ENCODE results near the gene KIT.

The KIT gene

GRCh38 chr4:54719378-54719777, 61.6 kb downstream of the KIT start:
- TF ChIP-seq ZFX (IDR thresholded peaks at IDR 0.05; ENCODE audit: borderline replicate concordance) (no peak), CTCF (IDR thresholded peaks at IDR 0.05) (no peak)
- no peak overlapping the region for H3K27ac ChIP-seq

- no peak overlapping the region for H3K27ac ChIP-seq
- TF ChIP-seq CTCF (IDR thresholded peaks at IDR 0.05) (no peak), ZFX (IDR thresholded peaks at IDR 0.05; ENCODE audit: borderline replicate concordance) (no peak)
Measured at GRCh38 chr4:54723220-54723619, 65.5 kb downstream of the KIT start.

GRCh38 chr4:54723820-54724219, 66.1 kb downstream of the KIT start:
- TF ChIP-seq CTCF (IDR thresholded peaks at IDR 0.05) (no peak), ZFX (IDR thresholded peaks at IDR 0.05; ENCODE audit: borderline replicate concordance) (no peak)

GRCh38 chr4:54726907-54727306, 69.2 kb downstream of the KIT start:
- TF ChIP-seq ZFX (IDR thresholded peaks at IDR 0.05; ENCODE audit: borderline replicate concordance) (no peak), CTCF (IDR thresholded peaks at IDR 0.05) (no peak)
- H3K27ac ChIP-seq = no peak overlapping the region

More at GRCh38 chr4:54723820-54724219, 66.1 kb downstream of the KIT start:
- H3K27ac ChIP-seq = no peak overlapping the region

GRCh38 chr4:54727346-54727745, 69.6 kb downstream of the KIT start:
- TF ChIP-seq CTCF (IDR thresholded peaks at IDR 0.05) = no peak
- TF ChIP-seq ZFX (IDR thresholded peaks at IDR 0.05; ENCODE audit: borderline replicate concordance) = no peak
- no peak overlapping the region for H3K27ac ChIP-seq

- H3K27ac ChIP-seq = no peak overlapping the region
Measured at GRCh38 chr4:54728368-54728767, 70.6 kb downstream of the KIT start.

GRCh38 chr4:54729256-54729655, 71.5 kb downstream of the KIT start:
- TF ChIP-seq ZFX (IDR thresholded peaks at IDR 0.05; ENCODE audit: borderline replicate concordance) = no peak
- no peak for TF ChIP-seq CTCF (IDR thresholded peaks at IDR 0.05)
- H3K27ac ChIP-seq = no peak overlapping the region

More at GRCh38 chr4:54728368-54728767, 70.6 kb downstream of the KIT start:
- TF ChIP-seq CTCF (IDR thresholded peaks at IDR 0.05) = no peak
- TF ChIP-seq ZFX (IDR thresholded peaks at IDR 0.05; ENCODE audit: borderline replicate concordance) = no peak

Measured in 22Rv1 (cell line).